ENCODE results near the gene TLE2.
A peak's percentile ranks its signal among the peaks of the same experiment; 100 is the strongest.

Gene TLE2

DNA sequence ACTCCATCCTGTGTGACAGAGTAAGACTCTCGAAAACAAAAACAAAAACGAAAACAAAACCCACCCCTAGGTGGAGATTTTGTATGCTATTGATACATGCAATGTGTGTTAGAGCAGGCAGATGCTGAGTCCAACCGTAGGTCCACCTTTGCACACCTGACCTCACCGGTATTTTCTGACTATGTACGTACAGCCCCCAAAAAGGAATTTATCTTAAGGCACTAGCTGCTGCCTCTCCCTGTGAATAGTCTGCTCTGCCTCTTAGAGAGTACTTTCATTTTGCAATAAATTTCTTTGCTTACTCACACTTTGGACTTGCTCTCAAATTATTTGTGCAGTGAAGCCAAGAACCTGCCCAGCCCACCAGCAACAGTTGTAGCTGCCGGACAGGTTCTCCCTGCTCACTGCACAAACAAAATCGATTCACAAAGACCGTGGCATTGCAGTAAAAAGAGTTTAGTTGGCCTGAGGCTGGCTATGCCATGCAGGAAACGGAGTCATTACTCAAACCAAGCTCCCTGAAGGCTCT, 76.1 kb downstream of the TLE2 start:
- TF ChIP-seq, protein P1, sequence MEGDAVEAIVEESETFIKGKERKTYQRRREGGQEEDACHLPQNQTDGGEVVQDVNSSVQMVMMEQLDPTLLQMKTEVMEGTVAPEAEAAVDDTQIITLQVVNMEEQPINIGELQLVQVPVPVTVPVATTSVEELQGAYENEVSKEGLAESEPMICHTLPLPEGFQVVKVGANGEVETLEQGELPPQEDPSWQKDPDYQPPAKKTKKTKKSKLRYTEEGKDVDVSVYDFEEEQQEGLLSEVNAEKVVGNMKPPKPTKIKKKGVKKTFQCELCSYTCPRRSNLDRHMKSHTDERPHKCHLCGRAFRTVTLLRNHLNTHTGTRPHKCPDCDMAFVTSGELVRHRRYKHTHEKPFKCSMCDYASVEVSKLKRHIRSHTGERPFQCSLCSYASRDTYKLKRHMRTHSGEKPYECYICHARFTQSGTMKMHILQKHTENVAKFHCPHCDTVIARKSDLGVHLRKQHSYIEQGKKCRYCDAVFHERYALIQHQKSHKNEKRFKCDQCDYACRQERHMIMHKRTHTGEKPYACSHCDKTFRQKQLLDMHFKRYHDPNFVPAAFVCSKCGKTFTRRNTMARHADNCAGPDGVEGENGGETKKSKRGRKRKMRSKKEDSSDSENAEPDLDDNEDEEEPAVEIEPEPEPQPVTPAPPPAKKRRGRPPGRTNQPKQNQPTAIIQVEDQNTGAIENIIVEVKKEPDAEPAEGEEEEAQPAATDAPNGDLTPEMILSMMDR (IDR thresholded peaks at IDR 0.05; ENCODE audit: control insufficient read depth, extremely low read depth, insufficient read depth): 0 out of 2 replicates have a peak, but pooled peaks have one; percentile 11
- H3K4me3 ChIP-seq (ENCODE audit: low read depth, low read length): peak overlapping the region; percentile 41

DNA sequence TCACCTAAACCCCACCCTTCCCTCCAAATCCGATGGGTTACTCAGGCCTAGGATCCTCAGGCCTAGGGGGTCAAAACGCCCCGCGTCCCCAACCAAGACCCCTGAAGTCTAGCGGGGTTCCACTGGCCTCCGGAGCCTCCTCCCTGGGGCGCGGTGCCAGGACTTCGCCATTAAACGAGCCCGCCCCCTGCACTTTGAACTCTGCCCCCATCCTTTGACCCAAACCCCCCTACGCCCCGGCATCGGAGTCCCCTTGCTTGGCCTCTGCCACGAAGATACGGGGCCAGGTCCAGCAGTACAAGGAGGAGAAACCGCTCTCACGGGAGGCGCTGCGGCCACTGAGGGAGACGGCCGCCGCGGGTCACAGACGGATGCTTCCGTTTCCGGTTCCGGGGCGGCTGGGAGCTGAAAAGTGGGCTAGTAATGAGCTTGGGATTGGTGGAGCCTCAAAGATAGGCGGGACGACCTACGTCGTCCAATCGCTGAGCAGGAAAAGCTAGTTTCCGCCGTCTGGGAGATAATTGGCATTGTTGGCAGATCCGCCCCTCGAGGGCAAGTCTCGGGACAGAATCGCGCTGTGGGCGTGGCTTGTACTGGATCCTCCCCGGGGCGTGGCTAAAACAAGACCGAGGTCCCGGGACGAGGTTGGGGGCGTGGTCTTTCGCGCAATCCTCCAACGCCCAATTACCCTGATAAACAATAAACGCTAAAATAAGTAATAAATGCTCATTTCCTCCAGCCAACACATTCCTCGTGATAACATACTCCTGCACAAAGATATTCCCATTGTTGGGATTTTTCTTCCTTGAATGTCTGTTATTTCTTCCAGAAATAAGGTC, 78.6 kb downstream of the TLE2 start:
- peak overlapping the region; percentile 86 for H3K4me3 ChIP-seq (ENCODE audit: low read depth, low read length)
- TF ChIP-seq, protein P1 (IDR thresholded peaks at IDR 0.05; ENCODE audit: control insufficient read depth, extremely low read depth, insufficient read depth): no peak
- DNase-seq (ENCODE audit: low read depth): peak; percentile 99

More for the DNA sequence above, 76.1 kb downstream of the TLE2 start:
- peak; percentile 97 for DNase-seq (ENCODE audit: low read depth)

DNA sequence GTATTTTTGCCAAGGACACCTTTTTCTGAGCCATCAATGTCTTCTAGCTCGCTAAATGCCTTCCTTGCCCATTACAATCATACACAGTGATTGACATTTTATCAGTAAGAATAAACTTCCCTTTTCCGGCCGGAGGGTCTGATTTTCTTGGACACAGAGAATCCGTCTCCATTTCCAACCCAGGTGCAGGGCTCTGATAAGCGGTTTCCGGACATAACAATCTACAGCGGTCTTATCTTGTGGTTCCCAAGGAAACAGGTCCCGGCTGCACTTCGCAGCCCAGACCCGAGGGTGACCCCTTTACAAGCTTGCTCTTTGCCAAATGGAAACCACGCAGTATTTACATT, 79.2 kb downstream of the TLE2 start:
- DNase-seq (ENCODE audit: low read depth): no peak

More for the DNA sequence above, 79.2 kb downstream of the TLE2 start:
- H3K4me3 ChIP-seq (ENCODE audit: low read depth, low read length): peak overlapping the region; percentile 86
- TF ChIP-seq, protein P1 (IDR thresholded peaks at IDR 0.05; ENCODE audit: control insufficient read depth, extremely low read depth, insufficient read depth): no peak
